A549 treated with GW870086 at 1 μM for 4 hours (cell line): Measurements from ENCODE around the gene GZMH. TPM values are rescaled to one million over a fixed set of nuclear protein-coding genes. Genes with fewer than 3 reads are reported as not detected.

ENCODE experiments used
- total RNA-seq: library from RNA; stranded (reverse); fragments of 200-300 nt; extraction: Qiagen RNA extraction; gene quantifications from 5 replicates; pipeline ENCODE4 v1.2.3, GENCODE V29; 2022; ENCODE audit warnings: low read depth

GZMH gene, protein sequence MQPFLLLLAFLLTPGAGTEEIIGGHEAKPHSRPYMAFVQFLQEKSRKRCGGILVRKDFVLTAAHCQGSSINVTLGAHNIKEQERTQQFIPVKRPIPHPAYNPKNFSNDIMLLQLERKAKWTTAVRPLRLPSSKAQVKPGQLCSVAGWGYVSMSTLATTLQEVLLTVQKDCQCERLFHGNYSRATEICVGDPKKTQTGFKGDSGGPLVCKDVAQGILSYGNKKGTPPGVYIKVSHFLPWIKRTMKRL
- not detected in 5 replicates for total RNA-seq

DNA sequence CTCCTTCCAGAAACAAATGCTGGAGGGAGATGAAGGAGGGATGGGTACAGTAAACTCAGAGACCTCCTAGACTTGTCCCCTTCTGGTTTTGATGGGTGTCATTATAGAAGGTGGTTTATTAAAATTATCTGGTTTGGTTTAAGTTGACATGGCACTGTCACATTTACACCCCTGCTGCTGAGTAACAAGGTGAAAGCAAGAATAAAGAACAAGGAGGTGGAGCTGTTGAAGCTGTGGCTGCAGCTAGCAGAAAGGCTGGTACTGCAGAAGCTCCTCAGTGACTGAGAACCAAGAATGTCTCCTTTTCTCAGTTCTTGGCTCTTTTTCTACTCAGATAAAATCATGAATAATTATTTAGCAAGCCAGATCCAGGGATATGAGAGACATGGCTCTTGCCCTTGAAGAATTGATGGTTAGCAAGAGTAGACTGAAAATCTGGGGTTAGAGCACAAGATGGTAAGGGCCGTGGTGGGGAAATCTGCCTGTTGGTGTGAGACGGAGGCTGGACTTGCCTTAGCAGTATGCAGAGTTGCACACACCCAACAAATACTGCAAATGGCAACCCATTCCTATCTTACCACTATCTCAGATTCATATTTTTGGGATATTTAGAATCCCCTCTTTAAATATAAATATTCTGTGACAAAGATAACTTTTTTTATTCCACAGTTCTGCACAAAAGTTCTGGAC is at the start of gene GZMH:
GZMH (minus strand) TSS at position 31 of the 690 bp plus-strand sequence. CDS start 72 bp downstream, outside the sequence.

DNA sequence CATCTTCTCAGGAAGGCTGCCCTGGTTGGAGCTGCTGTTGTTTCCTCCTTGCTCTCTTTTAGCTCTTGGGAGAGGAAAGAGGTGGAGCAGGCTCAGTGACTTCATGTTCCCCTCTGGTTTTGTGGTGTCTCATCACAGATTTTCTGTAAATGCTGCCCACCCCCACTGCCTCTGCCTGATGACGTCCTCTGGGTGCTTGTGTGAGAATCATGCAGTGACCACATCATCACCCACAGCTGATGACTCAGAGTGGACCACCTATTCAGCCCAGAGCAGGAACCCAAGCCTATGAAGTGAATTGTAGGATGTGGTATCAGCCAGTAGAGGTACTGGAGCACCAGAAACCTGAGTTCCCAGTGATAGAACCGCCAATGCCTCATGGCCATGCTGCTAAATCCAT is 24.7 kb upstream of the GZMH start, which contains the start of gene GZMB:
GZMB (minus strand) TSS at position 33 of the 400 bp plus-strand sequence; CDS start at position 3, 30 bp downstream.

DNA sequence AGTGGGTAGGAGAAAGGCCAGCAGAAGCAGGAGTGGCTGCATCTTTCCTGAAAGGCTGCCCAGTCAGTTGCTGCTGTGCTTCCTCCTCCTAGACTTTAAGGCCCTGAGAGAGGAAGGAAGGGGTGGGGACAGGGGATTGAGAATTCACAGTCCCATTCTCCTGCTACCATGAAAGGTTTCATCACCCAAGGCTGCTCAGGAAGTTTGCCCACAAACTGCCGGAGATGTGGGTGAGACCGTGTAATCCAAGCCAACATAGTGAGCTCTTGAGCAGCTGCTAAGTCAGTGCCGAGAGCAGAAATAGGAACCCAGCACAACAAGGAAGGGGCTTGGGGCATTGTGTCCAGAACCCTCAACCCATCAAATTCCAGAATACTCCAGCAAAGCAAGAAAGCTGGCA is 33.3 kb downstream of the GZMH start, which contains the start of gene CTSG:
CTSG (minus strand) TSS at position 69 of the 400 bp plus-strand sequence; CDS start at position 42, 27 bp downstream.

Other genes starting within 250 kb of the GZMH start
- 0.06 to 0.47 TPM (median 0.31 TPM) in 3 of 5 replicates, not detected in the others for gene NFATC4, start 241.5 kb downstream of the GZMH start, total RNA-seq
- gene NYNRIN, start 210.7 kb downstream of the GZMH start, total RNA-seq = 0.25 to 0.34 TPM (median 0.26 TPM) in 5 replicates
- 1.0 to 1.7 TPM (median 1.2 TPM) in 5 replicates for gene CBLN3, start 180.0 kb downstream of the GZMH start, total RNA-seq
- 23.4 to 28.8 TPM (median 27.6 TPM) in 5 replicates for gene KHNYN, start 179.7 kb downstream of the GZMH start, total RNA-seq
- gene SDR39U1, start 166.9 kb downstream of the GZMH start, total RNA-seq = 42.3 to 50.6 TPM (median 48.6 TPM) in 5 replicates
- not detected in 5 replicates for gene CMA1, start 101.4 kb downstream of the GZMH start, total RNA-seq
- gene CTSG, start 33.4 kb downstream of the GZMH start, total RNA-seq = not detected in 5 replicates
- gene GZMB, start 24.5 kb upstream of the GZMH start, total RNA-seq = not detected in 5 replicates